ENCODE data around the gene SLC5A6.
A peak's percentile ranks its signal among the peaks of the same experiment; 100 is the strongest.
"Not testable (repeated sequence)": the region's sequence is repeated elsewhere in the genome, so short reads cannot be mapped to it uniquely, and the experiment has no call there.

The SLC5A6 gene

DNA sequence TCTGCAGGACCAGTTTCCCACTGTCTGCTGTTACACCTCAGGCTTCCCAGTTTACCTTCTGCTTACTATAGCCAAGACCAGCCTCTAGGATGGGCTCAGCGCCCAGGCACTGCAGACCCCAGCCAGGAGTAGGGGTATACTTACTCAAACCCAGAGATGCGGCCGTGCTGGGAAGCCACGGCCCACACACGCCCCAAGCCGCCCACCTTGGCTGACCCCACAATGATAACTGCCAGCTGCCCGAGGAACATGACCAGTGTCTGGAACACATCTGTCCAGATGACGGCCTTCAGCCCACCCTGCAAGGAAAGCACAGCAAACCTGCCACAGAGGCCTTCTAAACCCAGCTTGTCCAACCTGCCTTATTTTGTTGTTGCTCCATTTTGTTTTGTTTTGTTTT lies 6.9 kb downstream of the SLC5A6 start:
- DNase-seq (ENCODE audit: low read depth) = no peak
- H3K4me3 ChIP-seq (ENCODE audit: low read depth, low read length) = no peak overlapping the region
- TF ChIP-seq, protein P1, sequence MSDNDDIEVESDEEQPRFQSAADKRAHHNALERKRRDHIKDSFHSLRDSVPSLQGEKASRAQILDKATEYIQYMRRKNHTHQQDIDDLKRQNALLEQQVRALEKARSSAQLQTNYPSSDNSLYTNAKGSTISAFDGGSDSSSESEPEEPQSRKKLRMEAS (IDR thresholded peaks at IDR 0.05; ENCODE audit: low read depth, low read length) = no peak
- TF ChIP-seq, protein P2, sequence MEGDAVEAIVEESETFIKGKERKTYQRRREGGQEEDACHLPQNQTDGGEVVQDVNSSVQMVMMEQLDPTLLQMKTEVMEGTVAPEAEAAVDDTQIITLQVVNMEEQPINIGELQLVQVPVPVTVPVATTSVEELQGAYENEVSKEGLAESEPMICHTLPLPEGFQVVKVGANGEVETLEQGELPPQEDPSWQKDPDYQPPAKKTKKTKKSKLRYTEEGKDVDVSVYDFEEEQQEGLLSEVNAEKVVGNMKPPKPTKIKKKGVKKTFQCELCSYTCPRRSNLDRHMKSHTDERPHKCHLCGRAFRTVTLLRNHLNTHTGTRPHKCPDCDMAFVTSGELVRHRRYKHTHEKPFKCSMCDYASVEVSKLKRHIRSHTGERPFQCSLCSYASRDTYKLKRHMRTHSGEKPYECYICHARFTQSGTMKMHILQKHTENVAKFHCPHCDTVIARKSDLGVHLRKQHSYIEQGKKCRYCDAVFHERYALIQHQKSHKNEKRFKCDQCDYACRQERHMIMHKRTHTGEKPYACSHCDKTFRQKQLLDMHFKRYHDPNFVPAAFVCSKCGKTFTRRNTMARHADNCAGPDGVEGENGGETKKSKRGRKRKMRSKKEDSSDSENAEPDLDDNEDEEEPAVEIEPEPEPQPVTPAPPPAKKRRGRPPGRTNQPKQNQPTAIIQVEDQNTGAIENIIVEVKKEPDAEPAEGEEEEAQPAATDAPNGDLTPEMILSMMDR (IDR thresholded peaks at IDR 0.05; ENCODE audit: low read depth, low read length) = no peak
- TF ChIP-seq MYC (IDR thresholded peaks at IDR 0.05; ENCODE audit: low read depth, low read length) (no peak), POLR2A (IDR thresholded peaks at IDR 0.05; ENCODE audit: extremely low read depth, insufficient read length) (no peak)

DNA sequence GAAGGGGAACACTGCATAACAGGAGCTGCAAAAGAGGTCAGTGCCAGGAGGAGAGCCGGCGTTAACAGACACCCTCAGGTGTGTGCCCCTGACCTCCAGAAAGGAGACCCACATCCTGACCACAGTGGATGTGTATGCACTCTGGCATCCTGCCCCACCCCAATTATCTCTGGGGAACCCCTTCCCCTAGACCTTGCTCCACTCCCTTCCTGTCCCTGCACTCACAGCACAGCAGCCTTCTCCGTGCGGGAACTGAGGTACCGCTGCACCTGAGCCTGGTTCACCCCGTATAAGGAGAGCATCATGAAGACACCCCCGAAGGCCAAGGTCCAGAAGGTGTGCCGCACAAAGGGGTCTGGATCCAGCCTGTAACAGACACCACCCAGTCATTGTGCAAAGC lies 7.5 kb downstream of the SLC5A6 start:
- H3K4me3 ChIP-seq (ENCODE audit: low read depth, low read length) = no peak overlapping the region
- TF ChIP-seq MYC (IDR thresholded peaks at IDR 0.05; ENCODE audit: low read depth, low read length) = no peak
- TF ChIP-seq, protein P1 (IDR thresholded peaks at IDR 0.05; ENCODE audit: low read depth, low read length) = no peak
- TF ChIP-seq, protein P2 (IDR thresholded peaks at IDR 0.05; ENCODE audit: low read depth, low read length) = no peak
- TF ChIP-seq POLR2A (IDR thresholded peaks at IDR 0.05; ENCODE audit: extremely low read depth, insufficient read length) = no peak
- DNase-seq (ENCODE audit: low read depth) = no peak

DNA sequence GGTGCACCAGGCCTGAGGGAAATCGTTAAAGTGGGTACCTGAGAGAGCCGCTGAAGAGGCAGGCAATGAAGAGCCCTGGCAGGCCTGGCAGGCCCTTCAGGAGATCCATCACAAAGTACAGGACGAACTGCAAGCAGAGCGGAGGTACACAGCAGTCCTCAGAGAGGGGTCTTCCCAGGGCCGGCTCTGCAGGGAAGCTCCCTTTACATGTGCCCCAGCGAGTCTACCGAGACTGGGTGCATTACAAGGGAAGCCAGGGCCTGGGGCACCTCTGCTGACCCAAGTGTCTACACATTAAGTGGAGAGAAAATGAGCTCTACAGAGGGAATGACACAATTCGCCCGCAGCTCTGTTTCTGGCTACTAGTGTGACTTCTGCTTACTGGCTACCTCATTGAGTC lies 8.3 kb downstream of the SLC5A6 start:
- DNase-seq (ENCODE audit: low read depth) = no peak
- TF ChIP-seq, protein P2 (IDR thresholded peaks at IDR 0.05; ENCODE audit: low read depth, low read length) = no peak
- TF ChIP-seq MYC (IDR thresholded peaks at IDR 0.05; ENCODE audit: low read depth, low read length) (no peak), POLR2A (IDR thresholded peaks at IDR 0.05; ENCODE audit: extremely low read depth, insufficient read length) (no peak)
- TF ChIP-seq, protein P1 (IDR thresholded peaks at IDR 0.05; ENCODE audit: low read depth, low read length) = no peak
- H3K4me3 ChIP-seq (ENCODE audit: low read depth, low read length) = no peak overlapping the region

DNA sequence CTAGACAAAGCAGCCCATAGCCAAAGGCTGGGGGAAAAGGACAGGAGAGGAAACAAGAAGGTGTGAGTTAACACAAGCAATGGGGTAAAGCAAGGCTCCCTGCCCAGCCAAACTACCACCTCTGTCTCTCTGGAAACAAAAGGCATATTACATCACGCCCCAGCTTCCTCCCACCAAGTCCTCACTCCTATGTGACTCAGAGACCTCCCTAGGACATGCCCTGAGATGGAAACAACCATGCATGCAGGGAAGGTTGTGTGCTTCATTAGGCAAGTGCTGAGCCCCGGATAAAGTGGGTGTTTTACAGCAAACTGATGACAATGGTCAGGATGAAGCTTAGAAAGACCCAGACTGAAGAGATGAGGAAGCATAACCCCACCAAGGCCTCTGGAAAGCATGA lies 9.2 kb downstream of the SLC5A6 start:
- H3K4me3 ChIP-seq (ENCODE audit: low read depth, low read length) = no peak overlapping the region
- peak; percentile 75 for DNase-seq (ENCODE audit: low read depth)
- TF ChIP-seq MYC (IDR thresholded peaks at IDR 0.05; ENCODE audit: low read depth, low read length) = no peak
- no peak for TF ChIP-seq POLR2A (IDR thresholded peaks at IDR 0.05; ENCODE audit: extremely low read depth, insufficient read length)

DNA sequence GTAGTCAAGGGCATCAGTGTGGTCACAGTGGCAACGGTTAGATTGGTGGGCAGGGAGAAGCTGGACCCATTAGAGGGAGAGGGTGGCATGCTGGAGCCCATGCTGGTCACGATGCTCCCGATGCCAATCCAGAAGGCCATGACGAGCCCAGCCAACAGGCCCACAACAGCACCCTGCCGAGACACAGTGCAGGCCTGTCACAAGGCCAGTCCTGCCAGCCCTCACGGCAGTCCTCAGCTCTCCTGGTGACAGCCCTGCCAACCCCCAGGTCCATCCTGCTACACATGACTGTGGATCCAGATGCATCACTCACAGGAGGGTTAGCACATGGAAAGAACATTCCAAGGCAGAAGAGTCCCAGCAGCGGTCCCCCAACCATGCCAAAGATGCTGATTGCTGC lies 10.4 kb downstream of the SLC5A6 start:
- H3K4me3 ChIP-seq (ENCODE audit: low read depth, low read length) = no peak overlapping the region
- no peak for DNase-seq (ENCODE audit: low read depth)
- no peak for TF ChIP-seq POLR2A (IDR thresholded peaks at IDR 0.05; ENCODE audit: extremely low read depth, insufficient read length)

DNA sequence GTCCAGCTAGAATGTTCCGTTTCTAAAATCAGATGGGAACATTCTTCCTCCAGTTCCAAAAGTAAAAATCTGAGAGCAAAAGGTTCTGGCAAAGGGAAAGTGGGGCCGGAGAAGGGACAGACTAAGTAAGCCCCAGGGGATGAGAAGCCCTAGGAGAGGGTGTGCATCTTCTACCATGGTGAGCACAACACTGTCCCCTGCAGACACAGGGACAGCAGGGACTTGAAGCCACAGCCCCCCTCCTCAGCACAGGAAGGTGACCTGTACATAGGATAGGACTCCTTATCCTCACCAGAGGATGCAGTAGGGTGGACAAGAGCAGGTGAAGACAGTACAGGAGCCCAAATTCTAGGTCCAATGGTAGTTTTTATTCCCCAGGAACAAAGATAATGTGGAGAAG lies 12.8 kb downstream of the SLC5A6 start:
- no peak for DNase-seq (ENCODE audit: low read depth)
- H3K4me3 ChIP-seq (ENCODE audit: low read depth, low read length) = no peak overlapping the region
- TF ChIP-seq POLR2A (IDR thresholded peaks at IDR 0.05; ENCODE audit: extremely low read depth, insufficient read length) (no peak), MYC (IDR thresholded peaks at IDR 0.05; ENCODE audit: low read depth, low read length) (no peak)
- TF ChIP-seq, protein P2 (IDR thresholded peaks at IDR 0.05; ENCODE audit: low read depth, low read length) = no peak
- TF ChIP-seq, protein P1 (IDR thresholded peaks at IDR 0.05; ENCODE audit: low read depth, low read length) = no peak

DNA sequence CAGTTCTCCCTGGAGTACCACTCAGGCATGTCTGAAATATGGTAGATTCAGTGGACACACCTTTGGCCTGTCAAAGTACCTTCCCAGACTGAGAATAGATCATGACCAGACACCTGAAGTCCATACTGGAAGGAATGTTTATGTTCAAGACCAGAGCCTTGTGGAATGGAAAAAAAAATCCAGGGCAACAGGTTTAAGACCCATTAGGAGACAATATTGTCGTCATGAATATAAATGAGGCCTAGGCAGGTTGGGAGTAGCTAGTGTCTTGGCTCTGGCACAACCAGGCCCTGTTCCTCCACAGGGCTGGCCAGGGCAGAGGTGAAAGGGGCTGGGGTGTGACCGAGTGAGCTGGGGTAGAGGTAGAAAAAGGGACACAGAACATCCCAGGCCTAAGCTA lies 13.4 kb downstream of the SLC5A6 start:
- H3K4me3 ChIP-seq (ENCODE audit: low read depth, low read length) = no peak overlapping the region
- no peak for DNase-seq (ENCODE audit: low read depth)
- TF ChIP-seq POLR2A (IDR thresholded peaks at IDR 0.05; ENCODE audit: extremely low read depth, insufficient read length) (no peak), MYC (IDR thresholded peaks at IDR 0.05; ENCODE audit: low read depth, low read length) (no peak)

DNA sequence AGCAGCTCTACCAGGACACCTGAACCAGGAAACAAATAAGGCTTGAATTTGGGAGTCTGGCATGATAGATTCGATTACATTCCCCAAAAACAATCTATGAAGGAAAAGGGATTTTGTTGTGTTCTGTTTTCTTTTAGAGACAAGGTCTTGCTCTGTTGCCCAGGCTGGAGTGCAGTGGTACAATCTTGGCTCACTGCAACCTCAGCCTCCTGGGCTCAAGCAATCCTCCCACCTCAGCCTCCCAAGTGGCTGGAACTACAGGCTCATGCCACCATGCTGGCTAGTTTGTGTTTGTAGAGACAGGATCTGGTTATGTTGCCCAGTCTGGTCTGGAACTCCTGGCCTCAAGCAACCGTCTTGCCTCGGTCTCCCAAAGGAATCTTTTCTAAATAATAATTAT lies 14.0 kb downstream of the SLC5A6 start:
- H3K4me3 ChIP-seq (ENCODE audit: low read depth, low read length); DNase-seq (ENCODE audit: low read depth): not testable (repeated sequence)

DNA sequence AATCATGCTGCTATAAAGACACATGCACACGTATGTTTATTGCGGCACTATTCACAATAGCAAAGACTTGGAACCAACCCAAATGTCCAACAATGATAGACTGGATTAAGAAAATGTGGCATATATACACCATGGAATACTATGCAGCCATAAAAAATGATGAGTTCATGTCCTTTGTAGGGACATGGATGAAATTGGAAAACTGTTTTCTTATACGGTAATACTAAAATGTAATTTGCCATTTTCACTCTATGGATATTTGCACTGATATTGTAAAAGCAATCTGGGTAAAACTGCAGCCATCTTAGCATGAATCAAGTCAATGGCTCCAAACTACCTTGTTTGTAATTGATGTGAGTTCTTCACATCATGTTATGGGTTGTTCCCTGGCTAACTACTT lies 16.3 kb downstream of the SLC5A6 start:
- not testable (repeated sequence) for DNase-seq (ENCODE audit: low read depth); H3K4me3 ChIP-seq (ENCODE audit: low read depth, low read length)

Data from NB4 (cell line).